HG02943 (cell line): ENCODE results near the gene DOP1A.
A peak's percentile ranks its signal among the peaks of the same experiment; 100 is the strongest.
"Not testable (repeated sequence)": the region's sequence is repeated elsewhere in the genome, so short reads cannot be mapped to it uniquely, and the experiment has no call there.

ENCODE experiments used
- ATAC-seq: cut with Tn5 transposase; IDR thresholded peaks from one replicate; pipeline ENCODE4 v1.9.1; 2021; ENCODE audit warnings: mild to moderate bottlenecking, low read depth, moderate library complexity; ENCODE audit not compliant: unreplicated experiment

The DOP1A gene

GRCh38 chr6:83138758-83139157 is 71.3 kb downstream of the DOP1A start:
- no peak for ATAC-seq

- ATAC-seq = no peak
Observed at GRCh38 chr6:83151114-83151513, 83.6 kb downstream of the DOP1A start.

- no peak for ATAC-seq
Observed at GRCh38 chr6:83152913-83153312, 85.4 kb downstream of the DOP1A start.

- ATAC-seq = no peak
Observed at GRCh38 chr6:83153883-83154521, 86.5 kb downstream of the DOP1A start.

- no peak for ATAC-seq
Observed at GRCh38 chr6:83155794-83156193, 88.3 kb downstream of the DOP1A start.

GRCh38 chr6:83160167-83160566 is 92.7 kb downstream of the DOP1A start:
- no peak for ATAC-seq

- ATAC-seq = no peak
Observed at GRCh38 chr6:83167726-83168278, 100.3 kb downstream of the DOP1A start.

GRCh38 chr6:83168556-83168955 is 101.1 kb downstream of the DOP1A start:
- ATAC-seq = no peak

GRCh38 chr6:83169106-83169505 is 101.6 kb downstream of the DOP1A start:
- no peak for ATAC-seq

- ATAC-seq = no peak
Observed at GRCh38 chr6:83169511-83169910, 102.0 kb downstream of the DOP1A start.

GRCh38 chr6:83176246-83176645 is 108.8 kb downstream of the DOP1A start:
- ATAC-seq = no peak

GRCh38 chr6:83180426-83180950 is 113.0 kb downstream of the DOP1A start:
- no peak for ATAC-seq

- ATAC-seq = no peak
Observed at GRCh38 chr6:83182114-83182513, 114.6 kb downstream of the DOP1A start.

- no peak for ATAC-seq
Observed at GRCh38 chr6:83183082-83183828, 115.8 kb downstream of the DOP1A start.

GRCh38 chr6:83185096-83185495 is 117.6 kb downstream of the DOP1A start:
- ATAC-seq = no peak

GRCh38 chr6:83188501-83188900 is 121.0 kb downstream of the DOP1A start:
- no peak for ATAC-seq

- ATAC-seq = no peak
Observed at GRCh38 chr6:83190626-83191025, 123.2 kb downstream of the DOP1A start.

- ATAC-seq = not testable (repeated sequence)
Observed at GRCh38 chr6:83191974-83192373, 124.5 kb downstream of the DOP1A start.

GRCh38 chr6:83192456-83192855 is 125.0 kb downstream of the DOP1A start:
- no peak for ATAC-seq

GRCh38 chr6:83192871-83193746 is 125.6 kb downstream of the DOP1A start, which contains the start of the genes PGM3 and RWDD2A:
PGM3 (minus strand) TSS chr6:83193265; CDS start chr6:83191012, 2,253 bp downstream.
RWDD2A (plus strand) TSS chr6:83193357; CDS start chr6:83194452, 1,095 bp downstream.
- peak; percentile 97 for ATAC-seq
